ENCODE measurements around the gene LRP11.

Gene LRP11

GRCh38 chr6:149901444-149902140 is 37.4 kb upstream of the LRP11 start:
- no peak for DNase-seq (ENCODE audit: low read depth)
- no peak for TF ChIP-seq CTCF (IDR thresholded peaks at IDR 0.05; ENCODE audit: low read length, missing control alignments)
- no peak overlapping the region for H3K4me3 ChIP-seq (replicated peaks; ENCODE audit: low read depth, low read length)

- DNase-seq (ENCODE audit: low read depth) = no peak
- TF ChIP-seq CTCF (IDR thresholded peaks at IDR 0.05; ENCODE audit: low read length, missing control alignments) = no peak
- H3K4me3 ChIP-seq (replicated peaks; ENCODE audit: low read depth, low read length) = no peak overlapping the region
Observed at GRCh38 chr6:149900620-149901443, 36.7 kb upstream of the LRP11 start.

GRCh38 chr6:149899926-149900619 is 35.9 kb upstream of the LRP11 start:
- TF ChIP-seq CTCF (IDR thresholded peaks at IDR 0.05; ENCODE audit: low read length, missing control alignments) = no peak
- DNase-seq (ENCODE audit: low read depth) = no peak
- no peak overlapping the region for H3K4me3 ChIP-seq (replicated peaks; ENCODE audit: low read depth, low read length)

GRCh38 chr6:149899486-149899885 is 35.3 kb upstream of the LRP11 start:
- no peak for TF ChIP-seq CTCF (IDR thresholded peaks at IDR 0.05; ENCODE audit: low read length, missing control alignments)
- H3K4me3 ChIP-seq (replicated peaks; ENCODE audit: low read depth, low read length) = no peak overlapping the region
- no peak for DNase-seq (ENCODE audit: low read depth)

GRCh38 chr6:149898966-149899365 is 34.8 kb upstream of the LRP11 start:
- TF ChIP-seq CTCF (IDR thresholded peaks at IDR 0.05; ENCODE audit: low read length, missing control alignments) = no peak
- DNase-seq (ENCODE audit: low read depth) = no peak
- H3K4me3 ChIP-seq (replicated peaks; ENCODE audit: low read depth, low read length) = no peak overlapping the region

- H3K4me3 ChIP-seq (replicated peaks; ENCODE audit: low read depth, low read length) = peak within 1 kb of the TSS; percentile 34
- TF ChIP-seq CTCF (IDR thresholded peaks at IDR 0.05; ENCODE audit: low read length, missing control alignments) = no peak
- DNase-seq (ENCODE audit: low read depth) = no peak
Observed at GRCh38 chr6:149897855-149898744, 33.9 kb upstream of the LRP11 start, which contains the start of gene RAET1E. RAET1E (minus strand) TSS chr6:149898113; CDS start chr6:149890901, 7,212 bp downstream.

Measured in fibroblast of pulmonary artery (primary cell).